Right hindlimb (tissue), 1 donor: ENCODE measurements around the gene GAL3ST2.
"Not testable (repeated sequence)": the region's sequence is repeated elsewhere in the genome, so short reads cannot be mapped to it uniquely, and the experiment has no call there.

ENCODE experiments used
- DNase-seq: peaks from one replicate; pipeline ENCODE4 v3.0.0-alpha.2; 2018

Gene GAL3ST2

GRCh38 chr2:241769819-241770184 lies 6.8 kb upstream of the GAL3ST2 start:
- DNase-seq = no peak

- DNase-seq = no peak
Measured at GRCh38 chr2:241770185-241770935, 6.3 kb upstream of the GAL3ST2 start.

GRCh38 chr2:241770936-241771285 lies 5.7 kb upstream of the GAL3ST2 start:
- DNase-seq = no peak

- DNase-seq = peak; percentile 77
Measured at GRCh38 chr2:241771286-241772062, 5.1 kb upstream of the GAL3ST2 start.

GRCh38 chr2:241772063-241772499 lies 4.5 kb upstream of the GAL3ST2 start:
- no peak for DNase-seq

- DNase-seq = no peak
Measured at GRCh38 chr2:241773511-241774418, 2.9 kb upstream of the GAL3ST2 start.

GRCh38 chr2:241774419-241775222 lies 2.0 kb upstream of the GAL3ST2 start:
- no peak for DNase-seq

GRCh38 chr2:241775223-241776177 lies 1.1 kb upstream of the GAL3ST2 start:
- no peak for DNase-seq

GRCh38 chr2:241777170-241777685 lies 606 bp downstream of the GAL3ST2 start:
- DNase-seq = no peak

- no peak for DNase-seq
Measured at GRCh38 chr2:241777686-241778627, 1.3 kb downstream of the GAL3ST2 start.

GRCh38 chr2:241780939-241781569 lies 4.4 kb downstream of the GAL3ST2 start:
- no peak for DNase-seq

- not testable (repeated sequence) for DNase-seq
Measured at GRCh38 chr2:241782053-241782452, 5.4 kb downstream of the GAL3ST2 start.

- no peak for DNase-seq
Measured at GRCh38 chr2:241788135-241788534, 11.5 kb downstream of the GAL3ST2 start.

- DNase-seq = no peak
Measured at GRCh38 chr2:241788572-241788971, 11.9 kb downstream of the GAL3ST2 start.

- DNase-seq = not testable (repeated sequence)
Measured at GRCh38 chr2:241791385-241791784, 14.8 kb downstream of the GAL3ST2 start.

GRCh38 chr2:241793385-241793784 lies 16.8 kb downstream of the GAL3ST2 start:
- no peak for DNase-seq

GRCh38 chr2:241794250-241794823 lies 17.7 kb downstream of the GAL3ST2 start:
- DNase-seq = no peak
